IMR-90 (cell line): ENCODE results near the gene SECTM1.

Experiments
- CEBPB ChIP-seq: IDR thresholded peaks from 2 replicates; pipeline ENCODE4 v1.6.1; 2012; ENCODE audit warnings: low read depth, low read length, improper control_type of control experiment
- CHD1 ChIP-seq: IDR thresholded peaks from 2 replicates; pipeline ENCODE4 v1.6.1; 2012; ENCODE audit warnings: low read depth, low read length, improper control_type of control experiment
- ELK1 ChIP-seq: fragments of 150-350 bp; IDR thresholded peaks from 2 replicates; pipeline ENCODE4 v1.6.1; 2016; ENCODE audit warnings: low read depth, mild to moderate bottlenecking, low read length, moderate library complexity, borderline replicate concordance
- FOS ChIP-seq: fragments of 150-350 bp; IDR thresholded peaks from 2 replicates; pipeline ENCODE4 v1.6.1; 2016; ENCODE audit warnings: low read depth, low read length
- MAZ ChIP-seq: IDR thresholded peaks from 2 replicates; pipeline ENCODE4 v1.6.1; 2012; ENCODE audit warnings: low read depth, mild to moderate bottlenecking, low read length, improper control_type of control experiment, moderate library complexity, borderline replicate concordance
- MXI1 ChIP-seq: IDR thresholded peaks from 2 replicates; pipeline ENCODE4 v1.6.1; 2012; ENCODE audit warnings: low read depth, mild to moderate bottlenecking, low read length, moderate library complexity, borderline replicate concordance
- NFE2L2 ChIP-seq: fragments of 150-350 bp; IDR thresholded peaks from 2 replicates; pipeline ENCODE4 v1.6.1; 2016; ENCODE audit warnings: low read depth, mild to moderate bottlenecking, low read length
- POLR2A ChIP-seq: IDR thresholded peaks from 2 replicates; pipeline ENCODE4 v1.6.1; 2012; ENCODE audit warnings: mild to moderate bottlenecking, low read depth, low read length
- RAD21 ChIP-seq: IDR thresholded peaks from 2 replicates; pipeline ENCODE4 v1.6.1; 2012; ENCODE audit warnings: low read length, improper control_type of control experiment
- RFX5 ChIP-seq: IDR thresholded peaks from 2 replicates; pipeline ENCODE4 v1.8.0; 2012; ENCODE audit warnings: low read depth, mild to moderate bottlenecking, low read length, moderate library complexity
- SMC3 ChIP-seq: fragments of 150-350 bp; IDR thresholded peaks from 2 replicates; pipeline ENCODE4 v1.6.1; 2016; ENCODE audit warnings: low read depth, mild to moderate bottlenecking, antibody characterized with exemption, low read length, moderate library complexity
- TF ChIP-seq, protein P1 (sequence below): conservative IDR thresholded peaks from 2 replicates; pipeline ENCODE4 v1.5.1; 2012; ENCODE audit warnings: mild to moderate bottlenecking, low read depth, low read length, improper control_type of control experiment
- TF ChIP-seq, protein P2 (sequence below): fragments of 150-350 bp; IDR thresholded peaks from 2 replicates; pipeline ENCODE4 v1.6.1; 2017; ENCODE audit warnings: mild to moderate bottlenecking, antibody characterized with exemption, low read length, low read depth

DNA sequence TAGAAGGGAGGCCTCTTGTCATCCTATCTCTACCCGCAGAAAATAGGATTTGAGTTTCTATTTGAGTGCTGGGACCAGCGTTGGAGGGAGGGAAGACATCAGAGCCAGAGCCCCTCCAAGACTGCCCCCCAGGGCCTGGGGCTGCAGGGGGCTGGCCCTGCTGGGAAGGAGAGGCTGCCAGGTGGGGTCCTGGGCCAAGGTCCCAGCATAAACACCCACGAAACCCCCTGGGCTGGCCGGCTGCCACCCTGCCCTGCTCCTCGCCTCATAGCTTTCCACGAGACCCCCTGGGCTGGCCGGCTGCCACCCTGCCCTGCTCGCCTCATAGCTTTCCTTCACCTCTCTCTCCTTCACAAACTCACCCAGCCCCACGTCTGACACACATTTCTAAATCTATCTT, 14.9 kb upstream of the SECTM1 start:
- TF ChIP-seq, protein P1, sequence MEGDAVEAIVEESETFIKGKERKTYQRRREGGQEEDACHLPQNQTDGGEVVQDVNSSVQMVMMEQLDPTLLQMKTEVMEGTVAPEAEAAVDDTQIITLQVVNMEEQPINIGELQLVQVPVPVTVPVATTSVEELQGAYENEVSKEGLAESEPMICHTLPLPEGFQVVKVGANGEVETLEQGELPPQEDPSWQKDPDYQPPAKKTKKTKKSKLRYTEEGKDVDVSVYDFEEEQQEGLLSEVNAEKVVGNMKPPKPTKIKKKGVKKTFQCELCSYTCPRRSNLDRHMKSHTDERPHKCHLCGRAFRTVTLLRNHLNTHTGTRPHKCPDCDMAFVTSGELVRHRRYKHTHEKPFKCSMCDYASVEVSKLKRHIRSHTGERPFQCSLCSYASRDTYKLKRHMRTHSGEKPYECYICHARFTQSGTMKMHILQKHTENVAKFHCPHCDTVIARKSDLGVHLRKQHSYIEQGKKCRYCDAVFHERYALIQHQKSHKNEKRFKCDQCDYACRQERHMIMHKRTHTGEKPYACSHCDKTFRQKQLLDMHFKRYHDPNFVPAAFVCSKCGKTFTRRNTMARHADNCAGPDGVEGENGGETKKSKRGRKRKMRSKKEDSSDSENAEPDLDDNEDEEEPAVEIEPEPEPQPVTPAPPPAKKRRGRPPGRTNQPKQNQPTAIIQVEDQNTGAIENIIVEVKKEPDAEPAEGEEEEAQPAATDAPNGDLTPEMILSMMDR = no peak
- TF ChIP-seq, protein P2, sequence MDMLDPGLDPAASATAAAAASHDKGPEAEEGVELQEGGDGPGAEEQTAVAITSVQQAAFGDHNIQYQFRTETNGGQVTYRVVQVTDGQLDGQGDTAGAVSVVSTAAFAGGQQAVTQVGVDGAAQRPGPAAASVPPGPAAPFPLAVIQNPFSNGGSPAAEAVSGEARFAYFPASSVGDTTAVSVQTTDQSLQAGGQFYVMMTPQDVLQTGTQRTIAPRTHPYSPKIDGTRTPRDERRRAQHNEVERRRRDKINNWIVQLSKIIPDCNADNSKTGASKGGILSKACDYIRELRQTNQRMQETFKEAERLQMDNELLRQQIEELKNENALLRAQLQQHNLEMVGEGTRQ = no peak
- no peak for TF ChIP-seq RAD21
- no peak for TF ChIP-seq SMC3
- no peak for TF ChIP-seq MXI1
- no peak for TF ChIP-seq FOS
- no peak for TF ChIP-seq POLR2A
- TF ChIP-seq MAZ = no peak
- TF ChIP-seq RFX5 = no peak
- no peak for TF ChIP-seq CEBPB
- no peak for TF ChIP-seq CHD1
- TF ChIP-seq ELK1 = no peak
- no peak for TF ChIP-seq NFE2L2
